Hepatocyte (in vitro differentiated cells): ENCODE data around the gene NUMA1. TPM values are rescaled to one million over a fixed set of nuclear protein-coding genes. Genes with fewer than 3 reads are reported as not detected.

Experiments used
- DNase-seq: peaks from one replicate; pipeline ENCODE4 v3.0.0-alpha.2; 2016; ENCODE audit warnings: low spot score
- H2AFZ ChIP-seq: fragments of 200-600 bp; sonication (generic); 2 replicates; pipeline ENCODE4 v1.6.0; 2016; ENCODE audit warnings: antibody characterized with exemption, mild to moderate bottlenecking
- H3K27ac ChIP-seq: fragments of 200-600 bp; sonication (generic); 2 replicates; pipeline ENCODE4 v1.5.1; 2016; ENCODE audit warnings: mild to moderate bottlenecking
- H3K27me3 ChIP-seq: fragments of 200-600 bp; sonication (generic); 2 replicates; pipeline ENCODE4 v1.6.1; 2016
- H3K36me3 ChIP-seq: fragments of 200-600 bp; sonication (generic); replicated peaks from 2 replicates; pipeline ENCODE4 v1.5.1; 2016; ENCODE audit warnings: low read depth; ENCODE audit not compliant: insufficient read depth
- H3K4me1 ChIP-seq: fragments of 200-600 bp; sonication (generic); 2 replicates; pipeline ENCODE4 v1.5.1; 2016; ENCODE audit warnings: mild to moderate bottlenecking, moderate library complexity; ENCODE audit not compliant: insufficient read depth
- H3K4me2 ChIP-seq: fragments of 200-600 bp; sonication (generic); 2 replicates; pipeline ENCODE4 v1.6.0; 2016
- H3K4me3 ChIP-seq: fragments of 200-600 bp; sonication (generic); 2 replicates; pipeline ENCODE4 v1.5.1; 2016; ENCODE audit warnings: mild to moderate bottlenecking
- H3K79me2 ChIP-seq: fragments of 200-600 bp; sonication (generic); 2 replicates; pipeline ENCODE4 v1.6.0; 2017; ENCODE audit warnings: mild to moderate bottlenecking
- H3K9me2 ChIP-seq: fragments of 200-600 bp; sonication (generic); replicated peaks from 2 replicates; pipeline ENCODE4 v1.6.0; 2017; ENCODE audit warnings: mild to moderate bottlenecking; ENCODE audit not compliant: insufficient read depth
- H3K9me3 ChIP-seq: fragments of 200-600 bp; sonication (generic); 2 replicates; pipeline ENCODE4 v1.5.1; 2016; ENCODE audit warnings: low read depth, mild to moderate bottlenecking
- H4K20me1 ChIP-seq: fragments of 200-600 bp; sonication (generic); 2 replicates; pipeline ENCODE4 v1.6.0; 2016; ENCODE audit warnings: mild to moderate bottlenecking; ENCODE audit not compliant: insufficient read depth, poor library complexity, severe bottlenecking
- CTCF ChIP-seq: fragments of 200-600 bp; sonication (generic); IDR thresholded peaks from 2 replicates; pipeline ENCODE4 v1.5.1; 2016; ENCODE audit warnings: antibody characterized with exemption, mild to moderate bottlenecking; ENCODE audit not compliant: poor library complexity
- EZH2 ChIP-seq: fragments of 200-600 bp; sonication (generic); IDR thresholded peaks from 2 replicates; pipeline ENCODE4 v1.6.1; 2016; ENCODE audit warnings: antibody characterized with exemption, mild to moderate bottlenecking, borderline replicate concordance
- EZH2phosphoT487 ChIP-seq: fragments of 200-600 bp; sonication (generic); IDR thresholded peaks from one replicate; pipeline ENCODE4 v1.6.1; 2018; ENCODE audit warnings: antibody characterized with exemption, mild to moderate bottlenecking, low read depth, moderate library complexity; ENCODE audit not compliant: unreplicated experiment, severe bottlenecking
- WGBS: methylation state at CpG from one replicate; pipeline ENCODE4 v1.1.6; 2016; ENCODE audit warnings: low lambda C conversion rate; ENCODE audit errors: missing lambda C conversion rate; 5-methylcytosine and 5-hydroxymethylcytosine counted together
- polyA plus RNA-seq: library from polyadenylated mRNA; unstranded; fragments of >200 nt; fragmentation: Nextera tagmentation; extraction: Ambion mirVana; gene quantifications from 2 replicates; pipeline ENCODE4 v1.2.1, GENCODE V29; 2016
- total RNA-seq: library from RNA; depleted of rRNA; stranded (reverse); fragments of >200 nt; gene quantifications from 2 replicates; pipeline ENCODE4 v1.2.3, GENCODE V29; 2014

The NUMA1 gene
- total and polyA plus RNA-seq, 2 experiments from 2014 or later = 103 to 140 TPM

- TF ChIP-seq EZH2phosphoT487 (no peak), CTCF (no peak), EZH2 (no peak)
- H3K79me2 ChIP-seq = no peaks in the 10 kb centered on the region
- no peak overlapping the region for H3K4me3 ChIP-seq
- no peak overlapping the region for H2AFZ ChIP-seq
- H3K4me1 ChIP-seq = no peaks in the 10 kb centered on the region
- H3K36me3 ChIP-seq = no peaks in the 10 kb centered on the region
- H3K9me2 ChIP-seq = no peaks in the 10 kb centered on the region
- no peak for DNase-seq
- over 99% methylated on average over 10 of the region's 10 CpGs for WGBS
- H3K9me3 ChIP-seq = no peaks in the 10 kb centered on the region
- no peaks in the 10 kb centered on the region for H3K27me3 ChIP-seq
- peaks cover under 1% of the 10 kb centered on the region for H4K20me1 ChIP-seq
- no peak overlapping the region for H3K27ac ChIP-seq
- no peak overlapping the region for H3K4me2 ChIP-seq
These were observed 80.0 kb downstream of the NUMA1 start for GRCh38 chr11:72000202-72000867.

GRCh38 chr11:71999798-72000197 lies 80.5 kb downstream of the NUMA1 start:
- H3K36me3 ChIP-seq = no peaks in the 10 kb centered on the region
- no peaks in the 10 kb centered on the region for H4K20me1 ChIP-seq
- DNase-seq = no peak
- no peak overlapping the region for H3K4me3 ChIP-seq
- H3K4me2 ChIP-seq = no peak overlapping the region
- no peak overlapping the region for H2AFZ ChIP-seq
- TF ChIP-seq EZH2phosphoT487 = no peak
- no peaks in the 10 kb centered on the region for H3K9me2 ChIP-seq
- H3K27me3 ChIP-seq = no peaks in the 10 kb centered on the region
- H3K9me3 ChIP-seq = no peaks in the 10 kb centered on the region
- H3K27ac ChIP-seq = no peak overlapping the region
- WGBS = 76% methylated on average over 8 of the region's 8 CpGs
- no peaks in the 10 kb centered on the region for H3K79me2 ChIP-seq
- H3K4me1 ChIP-seq = no peaks in the 10 kb centered on the region

- no peak for TF ChIP-seq EZH2phosphoT487
- TF ChIP-seq EZH2 = no peak
- no peak for TF ChIP-seq CTCF
- H3K9me3 ChIP-seq = no peaks in the 10 kb centered on the region
- DNase-seq = no peak
- H4K20me1 ChIP-seq = no peaks in the 10 kb centered on the region
- no peak overlapping the region for H2AFZ ChIP-seq
- H3K4me2 ChIP-seq = no peak overlapping the region
- no peaks in the 10 kb centered on the region for H3K79me2 ChIP-seq
- WGBS = 45% methylated on average over 2 of the region's 2 CpGs
- H3K4me3 ChIP-seq = no peak overlapping the region
- no peaks in the 10 kb centered on the region for H3K27me3 ChIP-seq
- H3K27ac ChIP-seq = no peak overlapping the region
- H3K4me1 ChIP-seq = no peaks in the 10 kb centered on the region
- H3K36me3 ChIP-seq = no peaks in the 10 kb centered on the region
- H3K9me2 ChIP-seq = no peaks in the 10 kb centered on the region
These were observed 81.0 kb downstream of the NUMA1 start for GRCh38 chr11:71999362-71999761.

- H3K4me2 ChIP-seq = no peak within 1 kb of the TSS
- WGBS = 95% methylated on average over 11 of the region's 11 CpGs
- H4K20me1 ChIP-seq = no peaks in the 10 kb centered on the region
- no peaks in the 10 kb centered on the region for H3K27me3 ChIP-seq
- TF ChIP-seq EZH2phosphoT487 (no peak), CTCF (no peak), EZH2 (no peak)
- H3K27ac ChIP-seq = no peak within 1 kb of the TSS
- no peak within 1 kb of the TSS for H2AFZ ChIP-seq
- H3K9me2 ChIP-seq = no peaks in the 10 kb centered on the region
- no peaks in the 10 kb centered on the region for H3K4me1 ChIP-seq
- H3K79me2 ChIP-seq = no peaks in the 10 kb centered on the region
- DNase-seq = no peak
- H3K4me3 ChIP-seq = no peak within 1 kb of the TSS
- H3K36me3 ChIP-seq = no peaks in the 10 kb centered on the region
- no peaks in the 10 kb centered on the region for H3K9me3 ChIP-seq
These were observed 81.6 kb downstream of the NUMA1 start, which contains the start of gene IL18BP for GRCh38 chr11:71998649-71999310. TSS of gene IL18BP (plus strand) at chr11:71998909. CDS start at chr11:71999985, 1,076 bp downstream.
